A673 (cell line): ENCODE measurements around the gene BTBD2. TPM values are rescaled to one million over a fixed set of nuclear protein-coding genes. Genes with fewer than 3 reads are reported as not detected.

ENCODE experiments used
- BruUV-seq: library from RNA; stranded (reverse); fragments of 400-500 nt; replicated peaks from 2 replicates; lab custom pipeline; 2021; lab: Mats Ljungman, UMichigan
- CTCF ChIA-PET: fragments of 300-600 bp; sonication (Branson Sonifier 250); formaldehyde crosslinking; loops from one replicate; lab custom pipeline; 2022; ENCODE audit warnings: antibody characterized with exemption; lab: Charles Lee
- POLR2A ChIA-PET: fragments of 300-600 bp; sonication (Branson Sonifier 250); formaldehyde crosslinking; loops from one replicate; lab custom pipeline; 2022; ENCODE audit warnings: antibody characterized with exemption; ENCODE audit not compliant: low non-redundant PET; lab: Charles Lee
- DNase-seq: peaks from one replicate; pipeline ENCODE4 v3.0.0-alpha.2; 2015; ENCODE audit warnings: low spot score
- H3K27ac ChIP-seq: fragments of 200-600 bp; sonication (generic); 2 replicates; pipeline ENCODE4 v1.5.1; 2016; ENCODE audit warnings: mixed run types, low read depth, mild to moderate bottlenecking, mixed read lengths, antibody characterized with exemption, low read length; ENCODE audit not compliant: poor library complexity, severe bottlenecking
- H3K27me3 ChIP-seq: fragments of 200-600 bp; sonication (generic); replicated peaks from 2 replicates; pipeline ENCODE4 v1.6.1; 2017; ENCODE audit warnings: mixed run types, low read depth, mild to moderate bottlenecking, mixed read lengths, antibody characterized with exemption, low read length; ENCODE audit not compliant: insufficient read depth, poor library complexity
- H3K36me3 ChIP-seq: fragments of 200-600 bp; sonication (generic); 2 replicates; pipeline ENCODE4 v1.6.1; 2016; ENCODE audit warnings: mixed run types, mild to moderate bottlenecking, mixed read lengths, antibody characterized with exemption, low read length; ENCODE audit not compliant: insufficient read depth, poor library complexity, severe bottlenecking
- H3K4me1 ChIP-seq: fragments of 200-600 bp; sonication (generic); 2 replicates; pipeline ENCODE4 v1.6.1; 2017; ENCODE audit warnings: mixed run types, mild to moderate bottlenecking, mixed read lengths, antibody characterized with exemption, low read length; ENCODE audit not compliant: insufficient read depth, poor library complexity, severe bottlenecking
- H3K4me3 ChIP-seq: fragments of 200-600 bp; sonication (generic); 2 replicates; pipeline ENCODE4 v1.5.1; 2016; ENCODE audit warnings: low read depth, mixed run types, mild to moderate bottlenecking, mixed read lengths, low read length; ENCODE audit not compliant: poor library complexity, severe bottlenecking
- H3K9me3 ChIP-seq: fragments of 200-600 bp; sonication (generic); 2 replicates; pipeline ENCODE4 v1.6.1; 2016; ENCODE audit warnings: mixed run types, low read depth, mild to moderate bottlenecking, mixed read lengths, antibody characterized with exemption, low read length; ENCODE audit not compliant: poor library complexity, severe bottlenecking
- CTCF ChIP-seq: fragments of 300-800, 200-600 bp; sonication (generic); conservative IDR thresholded peaks from 2 replicates; pipeline ENCODE4 v1.5.1; 2017; ENCODE audit warnings: low read depth, mild to moderate bottlenecking, antibody characterized with exemption, low read length, moderate library complexity, mixed read lengths
- EZH2 ChIP-seq: fragments of 200-600 bp; sonication (generic); IDR thresholded peaks from 2 replicates; pipeline ENCODE4 v1.6.1; 2017; ENCODE audit warnings: borderline replicate concordance, low read depth, mild to moderate bottlenecking, mixed read lengths, antibody characterized with exemption, low read length; ENCODE audit not compliant: poor library complexity, severe bottlenecking
- intact Hi-C: fragments of 100-400 bp; cut with micrococcal nuclease; formaldehyde crosslinking; loops from one replicate; pipeline ENCODE4 v1.10.0; 2022; ENCODE audit not compliant: unreplicated experiment
- total RNA-seq: library from RNA; stranded (reverse); gene quantifications from 2 replicates; pipeline ENCODE4 v1.2.3, GENCODE V29; 2021

Gene BTBD2
- total RNA-seq, 1 experiment from 2014 or later: 91.7 TPM

DNA sequence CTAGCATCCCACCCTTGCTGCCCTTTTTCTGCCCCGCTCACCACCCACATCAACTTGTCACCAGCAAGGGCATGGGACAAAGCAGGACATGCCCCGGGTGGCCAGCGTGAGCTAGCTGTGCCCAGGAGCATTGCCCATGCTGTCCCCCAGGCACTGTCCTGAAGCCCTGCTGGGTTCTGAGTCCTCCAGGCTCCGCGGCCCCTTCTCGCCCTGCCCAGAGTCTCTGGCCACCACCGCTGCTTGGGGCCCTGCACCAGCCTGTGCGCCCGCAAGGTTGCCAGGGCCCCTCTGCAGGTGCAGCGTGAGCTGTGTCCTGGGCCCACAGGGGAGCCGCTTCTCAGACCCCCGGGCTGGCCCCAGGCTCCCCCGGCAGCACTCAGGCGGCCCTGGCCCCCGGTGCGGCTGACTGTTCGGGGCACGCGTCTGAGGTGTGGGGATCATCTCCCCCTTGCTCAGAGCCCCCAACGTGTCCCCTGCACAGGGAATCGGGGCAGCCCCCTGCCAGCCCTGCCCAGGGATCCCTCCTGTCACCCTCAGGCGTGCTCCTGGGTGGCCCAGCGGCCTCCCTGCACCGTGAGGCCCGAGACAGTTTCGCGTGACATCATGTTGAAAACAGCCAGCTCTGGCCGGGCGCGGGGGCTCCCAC is 70.5 kb downstream of the BTBD2 start:
- Histone ChIP-seq H3K27ac (no peak overlapping the region), H3K9me3 (no peaks in the 10 kb centered on the region), H3K4me1 (peaks cover 17% of the 10 kb centered on the region), H3K36me3 (peaks cover 5% of the 10 kb centered on the region), H3K4me3 (no peak overlapping the region), H3K27me3 (no peaks in the 10 kb centered on the region)
- intact Hi-C loops: no loop called here
- BruUV-seq: no TSS peak
- DNase-seq: no peak
- POLR2A ChIA-PET: no interaction called here
- TF ChIP-seq CTCF: no peak
- TF ChIP-seq EZH2: no peak
- CTCF ChIA-PET: interaction anchor here (0.7 kb wide), 1 partner anchor 834 kb away, joined by 5 read pairs; no protein-coding TSS in a partner anchor

DNA sequence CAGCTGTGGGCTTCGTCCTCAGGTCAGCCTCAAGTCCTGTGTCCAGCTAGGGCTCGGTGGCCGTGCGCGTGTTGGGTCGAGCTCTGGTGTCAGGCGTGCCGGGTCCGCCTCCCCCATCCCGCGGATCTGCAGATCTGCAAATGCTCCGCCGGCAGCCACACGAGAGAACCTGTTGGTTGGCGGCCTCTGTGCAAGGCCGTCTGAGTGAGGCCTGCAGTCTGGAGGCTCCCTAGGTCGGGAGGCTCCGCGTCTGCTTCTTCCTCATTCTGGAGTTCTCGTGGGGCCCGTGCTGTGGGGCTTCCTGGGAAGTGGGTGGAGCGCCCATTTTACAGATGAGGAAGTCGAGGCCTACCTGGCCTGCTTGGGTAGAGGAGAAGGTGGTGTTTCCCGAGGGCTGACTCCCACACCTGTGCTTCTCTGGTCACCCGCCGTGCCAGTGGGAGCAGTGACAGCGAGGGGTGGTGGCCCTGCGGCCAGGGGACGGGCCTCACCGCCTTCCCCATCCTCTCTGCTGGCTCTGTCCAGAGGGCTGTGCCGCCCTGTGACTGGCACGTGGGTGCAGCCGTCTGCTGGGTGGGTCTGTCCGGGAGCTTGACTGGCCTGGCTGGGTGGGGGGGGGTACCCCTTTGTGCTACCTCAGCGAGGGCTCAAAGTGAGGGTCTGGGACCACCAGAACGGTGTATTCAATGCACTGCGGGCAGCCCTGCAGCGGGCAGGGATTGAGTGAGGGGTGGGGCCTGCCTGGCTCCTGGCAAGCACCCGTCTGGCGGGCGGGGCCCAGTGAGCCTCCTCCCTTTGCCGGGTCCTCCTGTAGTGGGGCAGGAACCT is 71.2 kb downstream of the BTBD2 start:
- POLR2A ChIA-PET: no interaction called here
- Histone ChIP-seq H3K36me3 (peaks cover 5% of the 10 kb centered on the region), H3K27ac (peak overlapping the region; percentile 84), H3K4me1 (peaks cover 25% of the 10 kb centered on the region), H3K27me3 (no peaks in the 10 kb centered on the region), H3K4me3 (peak overlapping the region; percentile 84), H3K9me3 (no peaks in the 10 kb centered on the region)
- intact Hi-C loops: no loop called here
- no peak for DNase-seq
- CTCF ChIA-PET: interaction anchor here (1.2 kb wide), 1 partner anchor 26 kb away, joined by 3 read pairs; no protein-coding TSS in a partner anchor
- TF ChIP-seq CTCF: no peak
- TF ChIP-seq EZH2: no peak
- no TSS peak for BruUV-seq

GRCh38 chr19:1943661-1944087 is 71.8 kb downstream of the BTBD2 start:
- DNase-seq: no peak
- CTCF ChIA-PET: interaction anchor here (1.1 to 1.2 kb wide), 2 partner anchors 15 to 26 kb away, joined by 3 read pairs; no protein-coding TSS in a partner anchor
- peaks cover 27% of the 10 kb centered on the region for H3K4me1 ChIP-seq
- no peaks in the 10 kb centered on the region for H3K9me3 ChIP-seq
- H3K4me3 ChIP-seq: peak overlapping the region; percentile 84
- no TSS peak for BruUV-seq
- H3K36me3 ChIP-seq: peaks cover 5% of the 10 kb centered on the region
- TF ChIP-seq EZH2 (no peak), CTCF (no peak)
- peak overlapping the region; percentile 84 for H3K27ac ChIP-seq
- H3K27me3 ChIP-seq: no peaks in the 10 kb centered on the region
- POLR2A ChIA-PET: no interaction called here
- intact Hi-C loops: no loop called here
